ENCODE data around the gene PRKG1.

GRCh38 chr10:51171946-51172345 lies 97.7 kb downstream of the PRKG1 start:
- TF ChIP-seq CTCF (conservative IDR thresholded peaks at IDR 0.05 in 1 of 2, IDR thresholded peaks at IDR 0.05 in 1 of 2; ENCODE audit: extremely low read depth in 1 of 2, insufficient read depth in 1 of 2, low read depth in 1 of 2, low read length in 2 of 2) (no peak), EZH2 (IDR thresholded peaks at IDR 0.05; ENCODE audit: borderline replicate concordance, low read length) (no peak)
